ENCODE results near the gene PTPRA.

Gene PTPRA

GRCh38 chr20:2952766-2953165 is 79.5 kb downstream of the PTPRA start:
- TF ChIP-seq SUZ12 (IDR thresholded peaks at IDR 0.05; ENCODE audit: extremely low read depth, insufficient read depth, insufficient read length), result no peak
- DNase-seq (ENCODE audit: low read depth, low spot score), result no peak
- Histone ChIP-seq H3K4me3 (ENCODE audit: insufficient read length, low read depth) (no peak overlapping the region), H3K27me3 (ENCODE audit: insufficient read depth, insufficient read length) (no peaks in the 10 kb centered on the region), H3K9ac (ENCODE audit: insufficient read length, low read depth) (no peak overlapping the region), H3K9me3 (ENCODE audit: insufficient read depth, low read length) (no peaks in the 10 kb centered on the region), H3K36me3 (ENCODE audit: insufficient read depth, insufficient read length, low read length) (peaks cover 6% of the 10 kb centered on the region), H3K4me1 (ENCODE audit: insufficient read depth, insufficient read length) (no peaks in the 10 kb centered on the region)

- Histone ChIP-seq H3K27me3 (ENCODE audit: insufficient read depth, insufficient read length) (no peaks in the 10 kb centered on the region), H3K4me1 (ENCODE audit: insufficient read depth, insufficient read length) (no peaks in the 10 kb centered on the region), H3K9ac (ENCODE audit: insufficient read length, low read depth) (no peak overlapping the region), H3K9me3 (ENCODE audit: insufficient read depth, low read length) (no peaks in the 10 kb centered on the region), H3K4me3 (ENCODE audit: insufficient read length, low read depth) (no peak overlapping the region), H3K36me3 (ENCODE audit: insufficient read depth, insufficient read length, low read length) (peaks cover 10% of the 10 kb centered on the region)
- no peak for DNase-seq (ENCODE audit: low read depth, low spot score)
- no peak for TF ChIP-seq SUZ12 (IDR thresholded peaks at IDR 0.05; ENCODE audit: extremely low read depth, insufficient read depth, insufficient read length)
- TF ChIP-seq YY1 (IDR thresholded peaks at IDR 0.05; ENCODE audit: insufficient read depth, insufficient read length), result no peak
- TF ChIP-seq ZNF274 (IDR thresholded peaks at IDR 0.05; ENCODE audit: low read depth, low read length), result no peak
These were observed 82.1 kb downstream of the PTPRA start for GRCh38 chr20:2955257-2955970.

GRCh38 chr20:2956480-2956879 is 83.2 kb downstream of the PTPRA start:
- H3K4me1 ChIP-seq (ENCODE audit: insufficient read depth, insufficient read length), result no peaks in the 10 kb centered on the region
- H3K4me3 ChIP-seq (ENCODE audit: insufficient read length, low read depth), result no peak overlapping the region
- no peak overlapping the region for H3K9ac ChIP-seq (ENCODE audit: insufficient read length, low read depth)
- no peak for DNase-seq (ENCODE audit: low read depth, low spot score)
- peaks cover 6% of the 10 kb centered on the region for H3K36me3 ChIP-seq (ENCODE audit: insufficient read depth, insufficient read length, low read length)
- no peaks in the 10 kb centered on the region for H3K27me3 ChIP-seq (ENCODE audit: insufficient read depth, insufficient read length)
- TF ChIP-seq YY1 (IDR thresholded peaks at IDR 0.05; ENCODE audit: insufficient read depth, insufficient read length), result no peak
- no peak for TF ChIP-seq ZNF274 (IDR thresholded peaks at IDR 0.05; ENCODE audit: low read depth, low read length)
- TF ChIP-seq SUZ12 (IDR thresholded peaks at IDR 0.05; ENCODE audit: extremely low read depth, insufficient read depth, insufficient read length), result no peak
- H3K9me3 ChIP-seq (ENCODE audit: insufficient read depth, low read length), result no peaks in the 10 kb centered on the region

- Histone ChIP-seq H3K4me3 (ENCODE audit: insufficient read length, low read depth) (no peak overlapping the region), H3K27me3 (ENCODE audit: insufficient read depth, insufficient read length) (no peaks in the 10 kb centered on the region), H3K36me3 (ENCODE audit: insufficient read depth, insufficient read length, low read length) (peaks cover 12% of the 10 kb centered on the region), H3K9me3 (ENCODE audit: insufficient read depth, low read length) (no peaks in the 10 kb centered on the region), H3K9ac (ENCODE audit: insufficient read length, low read depth) (no peak overlapping the region), H3K4me1 (ENCODE audit: insufficient read depth, insufficient read length) (no peaks in the 10 kb centered on the region)
- DNase-seq (ENCODE audit: low read depth, low spot score), result no peak
- TF ChIP-seq ZNF274 (IDR thresholded peaks at IDR 0.05; ENCODE audit: low read depth, low read length) (no peak), YY1 (IDR thresholded peaks at IDR 0.05; ENCODE audit: insufficient read depth, insufficient read length) (no peak), SUZ12 (IDR thresholded peaks at IDR 0.05; ENCODE audit: extremely low read depth, insufficient read depth, insufficient read length) (no peak)
These were observed 94.6 kb downstream of the PTPRA start for GRCh38 chr20:2967841-2968240.

GRCh38 chr20:2972126-2972525 is 98.8 kb downstream of the PTPRA start:
- H3K4me1 ChIP-seq (ENCODE audit: insufficient read depth, insufficient read length), result no peaks in the 10 kb centered on the region
- no peaks in the 10 kb centered on the region for H3K36me3 ChIP-seq (ENCODE audit: insufficient read depth, insufficient read length, low read length)
- H3K4me3 ChIP-seq (ENCODE audit: insufficient read length, low read depth), result no peak overlapping the region
- TF ChIP-seq SUZ12 (IDR thresholded peaks at IDR 0.05; ENCODE audit: extremely low read depth, insufficient read depth, insufficient read length) (no peak), YY1 (IDR thresholded peaks at IDR 0.05; ENCODE audit: insufficient read depth, insufficient read length) (no peak), ZNF274 (IDR thresholded peaks at IDR 0.05; ENCODE audit: low read depth, low read length) (no peak)
- no peaks in the 10 kb centered on the region for H3K27me3 ChIP-seq (ENCODE audit: insufficient read depth, insufficient read length)
- H3K9me3 ChIP-seq (ENCODE audit: insufficient read depth, low read length), result no peaks in the 10 kb centered on the region
- no peak for DNase-seq (ENCODE audit: low read depth, low spot score)
- no peak overlapping the region for H3K9ac ChIP-seq (ENCODE audit: insufficient read length, low read depth)

GRCh38 chr20:2973574-2973973 is 100.3 kb downstream of the PTPRA start:
- H3K9ac ChIP-seq (ENCODE audit: insufficient read length, low read depth), result no peak overlapping the region
- no peak for DNase-seq (ENCODE audit: low read depth, low spot score)
- no peaks in the 10 kb centered on the region for H3K4me1 ChIP-seq (ENCODE audit: insufficient read depth, insufficient read length)
- no peaks in the 10 kb centered on the region for H3K9me3 ChIP-seq (ENCODE audit: insufficient read depth, low read length)
- no peaks in the 10 kb centered on the region for H3K36me3 ChIP-seq (ENCODE audit: insufficient read depth, insufficient read length, low read length)
- no peaks in the 10 kb centered on the region for H3K27me3 ChIP-seq (ENCODE audit: insufficient read depth, insufficient read length)
- no peak overlapping the region for H3K4me3 ChIP-seq (ENCODE audit: insufficient read length, low read depth)
- TF ChIP-seq YY1 (IDR thresholded peaks at IDR 0.05; ENCODE audit: insufficient read depth, insufficient read length) (no peak), ZNF274 (IDR thresholded peaks at IDR 0.05; ENCODE audit: low read depth, low read length) (no peak), SUZ12 (IDR thresholded peaks at IDR 0.05; ENCODE audit: extremely low read depth, insufficient read depth, insufficient read length) (no peak)

- Histone ChIP-seq H3K4me3 (ENCODE audit: insufficient read length, low read depth) (no peak overlapping the region), H3K9me3 (ENCODE audit: insufficient read depth, low read length) (no peaks in the 10 kb centered on the region), H3K9ac (ENCODE audit: insufficient read length, low read depth) (no peak overlapping the region), H3K36me3 (ENCODE audit: insufficient read depth, insufficient read length, low read length) (no peaks in the 10 kb centered on the region), H3K4me1 (ENCODE audit: insufficient read depth, insufficient read length) (no peaks in the 10 kb centered on the region), H3K27me3 (ENCODE audit: insufficient read depth, insufficient read length) (no peaks in the 10 kb centered on the region)
- DNase-seq (ENCODE audit: low read depth, low spot score), result no peak
- TF ChIP-seq SUZ12 (IDR thresholded peaks at IDR 0.05; ENCODE audit: extremely low read depth, insufficient read depth, insufficient read length) (no peak), ZNF274 (IDR thresholded peaks at IDR 0.05; ENCODE audit: low read depth, low read length) (no peak), YY1 (IDR thresholded peaks at IDR 0.05; ENCODE audit: insufficient read depth, insufficient read length) (no peak)
These were observed 105.2 kb downstream of the PTPRA start for GRCh38 chr20:2978519-2978918.

All from NT2/D1 (cell line).